GM18519 (cell line): ENCODE measurements around the gene QPCTL.

Experiments
- ATAC-seq: cut with Tn5 transposase; IDR thresholded peaks from one replicate; pipeline ENCODE4 v1.9.1; 2021; ENCODE audit warnings: mild to moderate bottlenecking, moderate library complexity; ENCODE audit not compliant: unreplicated experiment, low FRiP score

QPCTL gene

DNA sequence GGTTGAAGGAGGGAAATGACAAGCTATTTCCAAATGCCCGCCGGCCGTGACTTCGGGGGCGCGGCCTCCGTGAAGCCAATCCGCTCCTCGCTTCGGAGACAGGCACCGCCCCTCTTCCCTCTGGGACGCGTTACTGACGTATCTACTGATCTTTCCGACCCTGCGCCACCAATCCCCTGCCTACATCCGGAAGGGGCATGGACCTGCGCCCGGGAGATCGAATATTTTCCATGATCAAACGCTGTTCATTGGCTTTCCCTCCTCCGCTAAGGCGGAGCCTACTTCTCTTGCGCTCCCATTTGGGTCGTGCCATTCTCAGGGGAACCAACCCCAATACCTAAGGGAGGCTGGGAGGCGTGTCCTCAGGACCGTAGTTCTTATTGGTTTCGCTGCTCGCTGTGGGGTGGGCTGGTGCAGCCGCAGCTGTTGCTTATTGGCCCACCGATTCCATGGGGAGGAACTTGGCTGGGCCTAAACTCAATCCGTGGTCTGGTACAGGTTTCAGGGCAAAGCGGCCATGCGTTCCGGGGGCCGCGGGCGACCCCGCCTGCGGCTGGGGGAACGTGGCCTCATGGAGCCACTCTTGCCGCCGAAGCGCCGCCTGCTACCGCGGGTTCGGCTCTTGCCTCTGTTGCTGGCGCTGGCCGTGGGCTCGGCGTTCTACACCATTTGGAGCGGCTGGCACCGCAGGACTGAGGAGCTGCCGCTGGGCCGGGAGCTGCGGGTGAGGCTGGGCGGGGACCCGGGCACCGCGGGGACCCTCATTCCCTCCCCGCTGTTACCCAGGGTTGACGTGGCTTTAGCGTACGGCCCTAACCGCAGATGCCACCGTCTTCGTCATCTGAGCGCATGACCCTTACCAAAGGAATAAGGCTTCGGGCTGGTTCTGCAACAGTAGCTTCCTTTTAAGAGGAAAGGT lies at the start of gene QPCTL:
QPCTL (plus strand) TSS at position 480 of the 919 bp plus-strand sequence; CDS start at position 518, 38 bp downstream.
- peak; percentile 78 for ATAC-seq

DNA sequence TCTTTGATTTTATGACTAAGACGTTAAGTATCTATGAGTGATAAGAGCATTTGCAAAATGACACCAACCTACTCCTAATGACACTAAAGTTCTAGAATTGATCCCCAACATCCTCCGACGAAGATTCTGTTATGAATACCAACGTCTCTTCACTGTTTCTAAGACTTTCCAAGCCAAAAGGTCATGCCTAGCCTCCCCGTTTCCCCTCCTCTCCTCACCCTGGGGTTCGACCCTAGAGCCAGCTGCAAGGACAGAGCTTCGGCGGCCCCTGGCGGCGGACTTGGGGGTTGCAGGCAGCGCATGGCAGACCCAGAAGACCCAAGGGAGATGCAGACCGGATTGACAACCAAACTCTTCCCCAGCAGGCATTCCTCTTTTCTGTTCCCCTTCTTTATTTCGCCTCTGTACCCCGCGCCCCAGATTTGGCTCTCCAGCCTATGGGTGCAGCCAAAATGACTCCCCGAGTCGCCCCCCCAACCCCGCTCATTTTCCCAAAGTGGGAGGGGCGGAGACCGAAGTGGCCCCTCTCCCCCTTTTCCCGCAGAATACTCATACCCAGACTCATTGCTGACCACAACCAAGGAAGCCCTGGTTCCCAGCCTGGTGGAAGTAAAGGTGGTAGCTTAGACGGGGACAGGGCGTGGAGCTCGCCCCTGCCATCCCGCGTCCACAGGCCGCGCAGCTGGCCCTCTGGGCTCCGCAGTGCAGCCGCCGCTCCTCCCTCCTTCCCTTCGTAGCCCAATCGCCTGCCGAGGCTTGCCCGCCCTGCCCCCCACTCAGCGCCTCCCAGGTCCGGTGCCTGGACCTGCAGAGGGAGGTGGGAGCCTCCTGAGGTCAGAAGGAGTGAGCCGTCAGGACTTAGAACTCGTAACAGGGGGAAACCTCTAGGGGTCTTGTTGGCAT lies 49.2 kb upstream of the QPCTL start:
- ATAC-seq = no peak

DNA sequence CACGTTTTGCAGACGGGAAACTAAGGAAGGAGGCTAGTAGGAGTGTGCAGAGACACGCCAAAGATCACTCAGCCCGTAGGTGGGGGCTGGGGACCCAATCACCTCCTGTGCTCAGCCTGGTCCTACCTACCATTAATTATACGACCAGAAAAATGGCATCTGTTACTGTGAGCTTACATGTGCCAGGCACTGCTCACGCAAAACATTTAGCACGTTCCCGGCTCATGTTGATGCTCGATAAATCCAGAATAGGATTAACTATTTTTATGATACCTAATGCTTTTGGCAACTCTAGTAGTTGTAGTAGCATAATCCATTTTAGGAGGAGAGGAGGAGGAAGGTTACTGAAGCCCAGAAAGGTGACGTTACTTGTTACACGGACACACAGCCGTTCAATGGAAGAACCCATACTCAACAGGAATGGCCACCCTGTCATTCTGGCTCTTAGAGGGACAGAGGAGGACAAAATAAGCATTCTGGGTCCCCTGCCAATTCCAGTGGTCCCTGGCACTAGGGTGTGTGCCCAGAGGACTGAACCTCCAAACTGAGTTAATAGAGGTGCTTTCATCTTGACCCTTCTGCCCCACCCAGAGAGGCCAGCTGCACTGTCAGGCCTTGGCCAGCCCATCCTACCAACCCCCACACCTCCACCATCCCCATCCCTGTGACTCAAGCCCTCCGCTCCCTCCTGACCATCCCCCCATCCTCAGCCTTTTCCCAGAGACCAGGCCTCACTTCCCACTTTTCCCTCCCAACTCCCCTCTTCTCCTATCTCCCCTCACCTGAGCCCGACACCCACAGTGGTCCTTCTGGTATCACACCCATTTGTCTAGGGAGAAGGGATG lies 48.3 kb upstream of the QPCTL start:
- ATAC-seq = no peak

DNA sequence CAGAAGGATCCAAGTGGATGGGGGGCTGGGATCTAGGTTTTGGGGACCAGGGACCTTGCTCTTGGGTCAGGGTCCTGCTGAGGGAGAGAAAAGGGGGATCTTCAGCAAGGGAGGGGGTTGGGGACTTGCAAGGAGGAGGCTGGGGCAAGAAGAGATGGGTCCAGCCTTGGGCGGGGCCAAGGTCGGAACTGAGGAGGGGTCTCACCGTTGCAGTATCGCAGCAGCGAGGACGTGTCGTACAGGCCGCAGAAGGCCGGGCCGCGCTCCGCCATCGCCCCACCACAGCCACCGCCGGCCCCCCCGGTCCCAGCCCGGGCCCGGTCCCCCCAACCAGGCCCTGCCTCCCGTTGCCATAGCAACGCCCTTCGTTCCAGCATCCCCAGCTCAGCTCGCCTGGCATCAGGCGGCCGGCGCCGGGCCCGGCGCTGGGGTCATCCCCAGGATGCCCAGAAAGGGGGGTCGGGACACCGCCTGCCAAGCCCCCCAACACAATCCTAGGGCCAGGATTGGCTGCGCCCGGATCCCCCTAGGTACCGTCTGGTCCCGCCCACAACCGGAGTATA lies 47.3 kb upstream of the QPCTL start:
- no peak for ATAC-seq

DNA sequence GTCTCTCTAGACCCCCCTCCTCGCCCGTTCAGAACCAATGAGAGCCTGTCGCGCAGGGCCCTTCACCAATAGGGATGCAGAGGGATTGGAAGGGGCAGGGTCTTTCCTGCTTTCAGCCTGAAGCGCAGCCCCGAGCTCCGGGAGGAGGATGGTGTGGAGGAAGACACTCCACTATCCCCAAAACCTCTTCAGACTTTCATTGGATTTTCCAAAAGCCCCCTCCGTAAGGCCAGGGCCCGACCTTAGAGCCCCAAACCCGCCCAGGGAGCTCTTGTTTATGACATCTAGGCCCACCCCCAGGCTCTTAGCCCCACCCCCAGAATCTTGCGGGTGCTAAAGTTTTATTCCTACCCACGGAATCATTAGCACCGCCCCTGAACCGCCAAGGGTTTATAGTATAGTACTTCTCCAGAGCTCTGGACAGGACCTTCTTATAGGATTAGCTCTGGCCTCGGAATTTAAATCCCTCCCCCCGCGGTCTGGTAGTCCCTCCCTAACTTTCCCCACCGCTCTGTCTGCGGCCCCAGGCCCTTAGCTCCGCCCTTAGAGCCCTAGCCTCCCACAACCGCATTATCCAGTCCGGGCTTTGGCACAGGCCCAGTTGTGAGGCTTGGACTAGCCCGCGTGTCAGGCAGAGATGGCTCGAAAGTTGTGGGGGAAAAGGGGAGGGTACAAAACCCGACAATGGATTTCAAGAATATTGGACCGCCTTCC lies 46.7 kb upstream of the QPCTL start:
- ATAC-seq = no peak

GRCh38 chr19:45646345-45646698 lies 46.1 kb upstream of the QPCTL start:
- ATAC-seq = no peak

GRCh38 chr19:45650722-45651121 lies 41.7 kb upstream of the QPCTL start:
- no peak for ATAC-seq

DNA sequence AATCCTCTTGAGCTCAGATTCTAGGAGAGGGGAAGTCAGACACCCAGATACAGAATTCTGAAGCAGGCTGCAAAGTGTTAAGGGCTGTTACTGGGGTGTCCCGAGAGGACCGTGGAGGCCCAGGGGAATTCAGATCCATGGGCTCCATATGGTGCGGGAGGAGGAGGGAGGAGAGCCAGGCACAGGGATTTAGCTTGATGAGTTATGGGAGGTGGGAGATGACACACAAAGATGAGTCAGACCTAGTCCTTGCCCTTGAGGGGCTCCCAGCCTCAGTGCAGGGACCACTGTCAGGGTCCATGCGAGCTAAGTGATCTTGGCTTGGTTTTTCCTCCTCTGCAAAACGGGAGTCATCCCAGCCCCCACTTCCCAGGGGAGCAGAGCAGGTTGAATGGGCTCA lies 38.8 kb upstream of the QPCTL start:
- no peak for ATAC-seq

DNA sequence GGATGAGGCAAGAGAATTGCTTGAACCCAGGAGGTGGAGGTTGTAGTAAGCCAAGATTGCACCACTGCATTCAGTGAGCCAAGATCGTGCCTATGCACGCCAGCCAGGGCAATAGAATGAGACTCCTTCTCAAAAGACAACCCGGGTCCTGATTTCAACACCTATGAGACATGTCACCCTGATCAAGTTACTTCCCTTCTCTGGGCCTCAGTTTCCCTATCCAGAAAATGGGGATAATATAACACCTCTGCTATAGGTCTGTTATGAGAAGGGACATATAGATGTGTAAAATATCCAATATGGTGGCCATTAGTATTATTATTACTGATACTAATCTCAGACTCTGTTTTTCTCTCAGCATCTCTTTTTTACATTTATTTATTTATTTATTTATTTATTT lies 37.4 kb upstream of the QPCTL start:
- ATAC-seq = no peak

- ATAC-seq = no peak
Measured at GRCh38 chr19:45657520-45658167, 34.8 kb upstream of the QPCTL start.

DNA sequence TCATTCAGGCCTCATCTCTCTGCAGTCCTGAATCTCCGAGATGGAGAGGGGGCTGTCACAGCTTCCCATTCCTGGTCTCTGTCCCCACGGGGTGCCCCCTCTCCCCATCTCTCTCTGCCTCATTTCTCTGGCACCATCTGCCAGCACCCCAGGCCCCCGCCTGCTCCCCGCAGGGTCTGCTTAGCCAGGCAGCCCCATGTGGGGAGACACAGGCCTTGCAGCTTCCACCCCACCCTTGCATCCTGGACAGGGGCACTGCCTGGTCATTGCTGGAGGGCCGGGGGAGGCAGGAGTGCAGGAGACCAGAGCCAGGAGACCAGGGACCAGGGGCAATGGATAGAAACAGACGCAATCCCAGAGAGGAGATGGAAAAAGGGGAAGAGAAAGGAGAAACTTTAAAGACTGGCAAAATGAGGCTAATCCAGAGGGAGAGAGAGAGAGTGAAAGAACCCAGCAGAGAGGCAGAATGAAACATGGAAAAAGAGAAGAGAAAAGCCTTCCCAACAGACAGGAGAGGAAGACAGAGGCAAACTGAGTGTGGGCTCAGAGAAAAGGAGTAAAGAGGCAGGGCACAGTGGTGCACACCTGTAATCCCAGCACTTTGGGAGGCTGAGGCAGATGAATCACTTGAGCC lies 33.3 kb upstream of the QPCTL start:
- no peak for ATAC-seq

GRCh38 chr19:45660636-45661035 lies 31.8 kb upstream of the QPCTL start:
- no peak for ATAC-seq

DNA sequence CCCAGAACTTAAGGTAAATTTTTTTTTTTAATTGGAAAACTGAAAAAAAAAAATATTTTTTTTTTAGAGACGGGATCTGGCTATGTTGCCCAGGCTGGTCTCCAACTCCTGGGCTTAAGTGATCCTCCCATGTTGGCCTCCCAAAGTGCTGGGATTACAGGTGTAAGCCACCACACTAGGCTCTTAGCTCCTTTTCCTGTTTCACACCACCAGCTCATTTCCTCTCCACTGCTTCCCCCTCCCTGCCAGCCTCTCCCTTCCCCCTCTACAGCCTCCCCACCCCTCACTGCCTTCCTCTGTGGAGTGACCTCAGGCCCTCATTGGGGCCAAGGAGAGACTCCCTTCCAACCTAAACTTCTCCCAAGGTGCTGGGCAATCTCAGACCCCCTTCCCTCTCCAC lies 28.7 kb upstream of the QPCTL start:
- no peak for ATAC-seq

DNA sequence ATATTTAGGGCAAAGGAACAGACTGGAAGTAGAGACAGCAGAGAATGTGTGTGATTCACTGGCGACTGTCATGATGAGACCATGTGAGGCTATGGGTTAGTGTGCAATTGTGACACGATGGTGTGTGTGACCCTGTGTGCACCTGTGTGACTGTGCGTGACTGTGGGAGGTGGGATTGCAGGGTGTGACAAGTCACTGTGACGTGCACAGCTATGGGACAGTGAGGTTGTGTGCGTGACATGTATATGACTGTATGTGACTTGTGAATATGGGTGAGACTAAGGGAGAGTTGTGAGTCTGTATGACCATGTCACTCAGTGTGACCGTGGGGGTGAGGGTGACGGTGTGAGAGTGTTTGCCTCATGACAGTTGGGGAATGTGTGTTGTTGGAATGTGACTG lies 27.9 kb upstream of the QPCTL start:
- no peak for ATAC-seq

GRCh38 chr19:45667620-45668341 lies 24.7 kb upstream of the QPCTL start, which contains the start of gene GIPR:
Gene GIPR, plus strand, starts transcription at chr19:45668221. Its CDS starts 1,300 bp downstream, at chr19:45669521.
- no peak for ATAC-seq

- no peak for ATAC-seq
Measured at GRCh38 chr19:45668342-45668871, 24.1 kb upstream of the QPCTL start.

DNA sequence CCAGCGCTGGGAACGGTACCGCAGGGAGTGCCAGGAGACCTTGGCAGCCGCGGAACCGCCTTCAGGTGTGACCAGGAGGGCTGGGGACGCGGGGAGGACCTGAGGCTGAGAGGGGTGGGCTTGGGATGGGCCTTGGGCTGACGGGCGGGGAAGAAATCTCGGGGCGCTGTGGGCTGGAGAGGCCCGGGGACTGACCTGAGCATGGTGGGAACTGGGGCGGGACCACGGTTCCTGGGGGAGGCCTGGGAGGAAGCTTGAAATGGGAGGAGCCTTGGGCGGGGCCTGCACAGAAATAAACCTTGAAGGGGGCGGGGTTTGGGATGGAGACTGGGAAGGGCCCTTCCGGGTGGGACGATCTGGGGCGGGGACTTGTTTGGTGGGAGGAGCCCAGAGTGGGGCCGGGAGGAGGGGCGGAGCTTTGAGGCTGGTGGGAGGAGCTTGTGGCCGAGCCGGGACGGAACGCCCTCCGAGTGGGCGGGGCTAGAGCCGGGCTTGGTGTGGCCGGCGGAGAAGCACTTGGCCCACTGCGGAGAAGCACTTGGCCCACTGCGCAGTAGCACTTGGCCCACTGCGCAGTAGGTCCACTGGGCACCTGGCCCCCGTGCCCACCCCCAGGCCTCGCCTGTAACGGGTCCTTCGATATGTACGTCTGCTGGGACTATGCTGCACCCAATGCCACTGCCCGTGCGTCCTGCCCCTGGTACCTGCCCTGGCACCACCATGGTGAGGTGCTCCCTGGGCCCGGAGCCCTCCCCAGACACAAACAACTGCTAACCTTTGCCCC lies 21.6 kb upstream of the QPCTL start:
- peak; percentile 43 for ATAC-seq
